GM18861 (cell line): ENCODE measurements around the gene ZNF775.

Experiments used
- ATAC-seq: cut with Tn5 transposase; IDR thresholded peaks from one replicate; pipeline ENCODE4 v1.9.1; 2021; ENCODE audit not compliant: unreplicated experiment

The ZNF775 gene

DNA sequence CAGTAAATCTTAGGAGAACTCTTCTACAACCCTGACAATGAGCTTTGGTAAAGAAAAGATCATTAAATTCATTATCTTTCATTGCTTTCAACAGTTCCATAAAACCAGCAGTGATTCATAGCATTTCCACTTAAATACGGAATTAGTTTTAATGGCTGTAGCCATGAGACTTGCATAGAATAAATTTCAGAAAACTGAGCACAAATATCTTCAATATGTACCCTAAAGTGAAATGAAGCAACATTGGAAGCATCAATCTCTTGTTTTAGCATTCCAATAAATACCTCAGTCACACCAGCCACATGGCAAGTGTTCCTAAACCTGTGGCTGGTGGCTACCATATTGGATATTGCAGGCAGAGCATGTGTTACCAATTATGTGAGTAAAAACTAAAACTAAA is 34.1 kb upstream of the ZNF775 start:
- no peak for ATAC-seq

DNA sequence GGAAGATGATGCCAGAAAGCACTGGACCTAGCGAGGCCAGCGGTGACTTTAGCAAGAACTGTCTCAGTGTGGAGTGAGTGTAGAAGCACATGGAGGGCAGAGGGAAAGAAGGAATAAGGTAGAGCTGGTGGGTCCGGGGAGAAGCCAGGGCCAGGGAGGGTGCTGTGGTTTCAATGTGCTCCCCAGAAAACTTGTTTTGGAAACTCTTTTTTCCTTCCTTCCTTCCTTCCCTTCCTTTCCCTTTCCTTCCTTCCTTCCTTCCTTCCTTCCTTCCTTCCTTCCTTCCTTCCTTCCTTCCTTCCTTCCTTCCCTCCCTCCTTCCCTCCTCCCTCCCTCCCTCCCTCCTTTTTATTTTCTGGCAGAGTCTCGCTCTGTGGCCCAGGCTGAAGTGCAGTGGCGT is 32.2 kb upstream of the ZNF775 start:
- ATAC-seq: no peak

DNA sequence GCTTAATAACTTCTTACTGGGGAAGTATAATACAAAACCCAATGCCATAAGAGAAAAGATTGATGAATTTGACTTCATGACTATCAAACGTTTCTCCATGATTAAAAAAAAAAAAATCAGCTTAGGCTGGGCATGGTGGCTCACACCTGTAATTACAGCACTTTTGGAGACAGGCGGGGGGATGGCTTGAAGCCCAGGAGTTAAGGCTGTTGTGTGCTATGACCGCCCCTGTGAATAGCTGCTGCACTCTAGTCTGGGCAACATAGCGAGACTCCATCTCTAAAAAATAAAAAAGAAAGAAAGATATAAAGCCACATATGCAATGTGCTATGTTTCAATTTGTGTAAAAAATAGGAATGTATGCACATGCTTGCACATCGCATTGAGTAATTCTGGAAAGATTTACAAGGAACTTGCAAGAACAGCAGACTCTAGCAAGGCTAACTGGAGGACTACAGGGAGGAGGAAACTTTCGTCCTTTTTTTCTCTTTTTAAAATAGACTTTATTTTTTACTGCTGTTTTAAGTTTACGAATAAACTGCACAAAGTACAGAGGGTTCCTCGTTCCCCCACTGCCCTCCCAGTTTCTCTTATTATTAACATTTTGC is 27.4 kb upstream of the ZNF775 start:
- no peak for ATAC-seq

DNA sequence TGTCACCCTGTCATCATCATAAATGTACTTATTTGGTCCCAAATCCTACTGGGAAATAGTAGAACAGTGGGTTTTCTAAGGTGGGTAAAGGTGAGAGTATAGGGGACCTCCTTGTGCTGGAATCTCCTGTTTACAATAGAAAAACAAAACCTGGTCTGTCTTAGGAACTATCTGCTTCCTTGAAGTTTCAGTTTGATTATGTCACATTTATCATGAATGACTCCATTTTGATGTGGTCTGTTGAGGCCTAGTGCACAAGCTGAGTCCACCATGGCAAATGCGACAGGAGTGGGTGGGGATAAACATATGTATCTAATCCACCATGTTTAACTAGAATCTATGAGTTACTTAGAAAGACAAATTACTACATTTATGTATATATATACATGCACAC is 23.5 kb upstream of the ZNF775 start:
- no peak for ATAC-seq

- no peak for ATAC-seq
These were observed 22.7 kb upstream of the ZNF775 start for GRCh38 chr7:150356265-150356897.

DNA sequence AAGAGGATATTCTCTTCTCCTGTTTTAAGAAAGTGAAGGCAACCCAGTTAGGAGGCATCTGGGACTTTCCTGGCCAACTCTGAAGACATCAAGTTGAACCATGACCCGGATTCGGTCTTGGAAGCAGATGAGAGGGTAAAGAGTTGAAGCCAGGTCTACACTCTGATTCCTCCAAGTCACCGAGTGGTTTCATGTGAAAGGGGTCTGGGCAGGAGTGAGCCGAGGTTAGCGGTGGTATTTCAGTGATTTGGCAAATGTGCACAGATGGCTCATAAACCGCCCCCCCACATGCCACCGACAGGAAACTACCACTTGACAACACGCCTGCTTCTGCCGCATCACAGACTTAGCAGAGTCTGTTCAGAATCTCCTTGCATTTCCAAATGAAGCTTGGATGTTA is 21.9 kb upstream of the ZNF775 start:
- ATAC-seq: no peak

GRCh38 chr7:150357771-150358427 is 21.2 kb upstream of the ZNF775 start:
- no peak for ATAC-seq

DNA sequence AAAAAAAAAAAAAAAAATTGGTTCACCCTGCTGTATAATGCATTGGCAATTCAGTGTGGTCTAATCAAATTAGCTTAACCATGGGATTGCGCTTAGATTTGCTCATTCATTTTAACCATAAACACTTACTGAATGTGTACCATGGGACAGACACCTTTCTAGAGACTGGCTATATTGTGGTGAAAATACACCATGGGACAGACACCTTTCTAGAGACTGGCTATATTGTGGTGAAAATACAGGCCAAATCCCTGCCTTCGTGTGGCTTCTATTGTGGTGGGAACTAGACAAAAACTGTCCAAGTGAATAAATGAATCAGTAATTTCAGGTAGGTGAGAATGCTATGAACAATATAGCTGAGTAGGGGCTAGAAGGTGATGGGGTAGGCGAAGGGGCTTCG is 20.7 kb upstream of the ZNF775 start:
- ATAC-seq: no peak

DNA sequence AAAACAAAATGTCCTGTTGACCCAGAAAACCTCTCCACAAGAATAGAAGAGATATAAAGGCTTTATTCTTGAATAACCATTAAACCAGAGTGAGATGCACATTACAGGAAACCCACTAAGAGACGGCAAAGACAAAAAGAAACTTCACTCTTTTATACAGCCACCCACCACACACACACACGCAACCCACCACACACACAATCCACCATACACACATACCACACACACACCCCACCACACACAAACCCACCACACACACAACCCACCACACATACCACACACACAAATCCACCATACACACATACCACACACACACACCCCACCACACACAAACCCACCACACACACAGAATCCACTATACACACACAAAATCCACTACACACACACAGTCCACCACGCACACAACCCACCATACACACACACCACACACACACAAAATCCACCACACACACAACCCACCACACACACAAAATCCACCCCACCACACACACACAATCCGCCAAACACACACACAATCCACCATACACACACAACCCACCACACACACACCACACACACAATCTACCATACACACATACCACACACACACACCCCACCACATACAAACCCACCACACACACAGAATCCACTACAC is 20.0 kb upstream of the ZNF775 start:
- no peak for ATAC-seq

- ATAC-seq: no peak
These were observed 19.3 kb upstream of the ZNF775 start for GRCh38 chr7:150359622-150360362.

GRCh38 chr7:150360363-150361058 is 18.6 kb upstream of the ZNF775 start:
- no peak for ATAC-seq

DNA sequence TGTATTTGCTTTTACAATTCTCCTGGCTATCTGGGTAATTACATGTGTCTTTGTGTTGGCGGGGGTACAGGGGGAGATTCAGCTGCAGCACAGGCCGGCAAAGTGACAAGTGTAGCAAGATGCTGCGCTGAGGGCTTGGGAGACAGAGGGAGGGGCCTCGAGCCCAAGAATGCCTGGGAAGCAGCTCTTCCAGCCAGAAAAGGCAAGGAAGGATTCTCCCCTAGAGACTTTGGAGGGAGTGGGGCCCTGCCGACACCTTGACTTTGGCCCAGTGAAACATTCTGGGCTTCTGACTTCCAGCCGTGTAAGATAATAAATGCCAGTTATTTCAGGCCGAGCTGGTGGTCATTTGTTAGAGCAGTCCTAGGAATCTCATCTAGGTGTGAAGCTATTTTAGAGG is 17.7 kb upstream of the ZNF775 start:
- no peak for ATAC-seq

GRCh38 chr7:150361807-150362621 is 17.1 kb upstream of the ZNF775 start:
- no peak for ATAC-seq

GRCh38 chr7:150363370-150363769 is 15.8 kb upstream of the ZNF775 start:
- no peak for ATAC-seq

GRCh38 chr7:150363872-150364271 is 15.3 kb upstream of the ZNF775 start:
- ATAC-seq: no peak

DNA sequence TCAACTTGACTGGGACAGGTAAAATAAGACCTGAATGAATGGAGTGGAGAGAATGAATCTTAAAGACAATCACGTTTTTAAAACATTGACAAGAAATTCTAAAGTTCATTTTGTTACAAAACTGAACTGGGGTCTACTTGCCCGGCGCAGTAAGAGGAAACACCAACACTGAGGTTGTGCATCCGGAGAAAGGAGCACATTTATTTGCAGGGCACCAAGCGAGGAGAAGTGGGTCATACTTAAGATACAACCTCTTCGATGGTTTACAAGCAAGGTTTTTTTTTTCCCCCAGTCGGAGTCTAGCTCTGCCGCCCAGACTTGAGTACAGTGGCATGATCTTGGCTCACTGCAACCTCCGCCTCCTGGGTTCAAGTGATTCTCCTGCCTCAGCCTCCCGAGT is 13.9 kb upstream of the ZNF775 start:
- no peak for ATAC-seq

DNA sequence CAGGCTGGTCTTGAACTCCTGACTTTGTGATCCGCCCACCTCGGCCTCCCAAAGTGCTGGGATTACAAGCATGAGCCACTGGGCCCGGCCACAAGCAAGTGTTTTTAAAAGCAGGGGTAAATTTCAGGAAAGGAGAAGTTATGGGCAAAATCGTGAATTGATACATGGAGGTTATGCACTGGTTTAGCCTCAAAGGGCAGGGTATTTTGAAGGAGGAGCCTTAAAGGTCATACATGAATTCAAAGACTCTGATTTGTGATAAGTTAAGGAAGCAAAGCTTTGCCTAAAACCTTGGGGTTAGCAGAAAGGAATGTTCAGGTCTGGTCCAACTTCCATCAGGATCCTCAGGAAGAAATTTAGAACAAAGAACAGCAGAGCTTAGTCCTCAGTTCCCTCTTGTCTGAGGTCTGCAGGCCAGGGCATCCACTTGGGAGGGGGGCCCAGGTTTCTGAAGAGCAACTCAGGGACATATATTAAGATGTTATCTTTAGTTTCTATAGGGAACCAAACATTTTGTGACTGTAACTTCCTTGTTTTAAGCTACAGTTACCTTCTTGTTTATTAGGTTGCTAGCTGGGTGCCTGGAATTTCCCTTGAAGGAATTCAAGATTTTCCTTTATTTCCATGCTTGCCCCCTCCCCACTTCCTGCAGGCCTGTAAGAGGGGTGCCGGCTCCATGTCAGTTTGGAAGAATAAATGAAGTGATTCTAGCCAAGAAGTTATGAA is 13.3 kb upstream of the ZNF775 start:
- no peak for ATAC-seq

DNA sequence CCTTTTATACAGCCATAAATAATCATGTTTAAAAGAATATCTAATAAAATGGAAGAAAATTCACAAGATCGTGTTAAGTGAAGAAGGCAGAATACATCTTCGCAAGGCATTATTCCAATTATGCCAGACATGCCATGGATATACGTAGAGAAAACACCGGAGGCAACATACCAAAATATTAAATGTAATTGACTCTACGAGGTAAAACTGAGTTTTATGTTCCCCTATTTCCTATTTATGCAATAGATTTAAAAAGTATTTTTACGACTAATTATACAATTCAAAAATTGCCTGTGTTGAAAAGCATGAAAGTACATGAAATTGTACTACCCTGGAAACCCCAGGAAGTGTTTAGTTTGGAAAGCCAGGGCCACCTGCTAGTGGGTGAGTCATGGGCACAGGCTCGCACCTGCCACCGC is 11.4 kb upstream of the ZNF775 start:
- no peak for ATAC-seq
